ENCODE results near the gene GALNT2. TPM values are rescaled to one million over a fixed set of nuclear protein-coding genes. Genes with fewer than 3 reads are reported as not detected.

The GALNT2 gene
- polyA plus RNA-seq, 3 donors: 19.6 to 25.6 (median 23.4) TPM

- H3K79me2 ChIP-seq (ENCODE audit: insufficient read depth, low read length): peaks cover 2% of the 10 kb centered on the region
- H3K27ac Mint-ChIP-seq: peak overlapping the region in 2 of 7 donors; percentile 48 to 73
- no peak overlapping the region for H3K4me3 Mint-ChIP-seq
- H3K36me3 ChIP-seq (replicated peaks in 1 of 2; ENCODE audit: control insufficient read depth in 1 of 2, insufficient read depth in 2 of 2, low read length in 2 of 2): no peaks in the 10 kb centered on the region
- peaks cover 11 to 12% of the 10 kb centered on the region in 2 donors for H3K4me1 ChIP-seq (ENCODE audit: control insufficient read depth in 1 of 2, insufficient read depth in 2 of 2, low read length in 2 of 2)
- no peak overlapping the region for H3K4me2 ChIP-seq (replicated peaks; ENCODE audit: extremely low read depth, low read length, poor library complexity, severe bottlenecking)
- WGBS (ENCODE audit: insufficient coverage): no CpG with 5 or more reads among the region's 4 CpGs
- H3K9me3 Mint-ChIP-seq: peaks cover 2 to 11% (median 5%) of the 10 kb centered on the region in 7 donors
- no peaks in the 10 kb centered on the region for H3K9me3 ChIP-seq (replicated peaks in 1 of 2; ENCODE audit: control insufficient read depth in 1 of 2, insufficient read depth in 1 of 2, low read length in 2 of 2)
- no peaks in the 10 kb centered on the region for H3K36me3 Mint-ChIP-seq
- no peak overlapping the region for H3K27ac ChIP-seq (ENCODE audit: low read depth in 1 of 2, low read length in 2 of 2)
- DNase-seq: no peak
- peaks cover 22% of the 10 kb centered on the region for H3K4me1 Mint-ChIP-seq
- peaks cover 0 to 3% (median 0%) of the 10 kb centered on the region in 3 donors for H3K27me3 Mint-ChIP-seq (ENCODE audit: low read depth in 3 of 3)
- no peak overlapping the region for H2AFZ ChIP-seq (ENCODE audit: insufficient read depth, low read depth, low read length, poor library complexity, severe bottlenecking)
- no peak overlapping the region for H3K9ac ChIP-seq (ENCODE audit: insufficient read depth, low read length, poor library complexity, severe bottlenecking)
- no peaks in the 10 kb centered on the region for H4K20me1 ChIP-seq (ENCODE audit: insufficient read depth, low read length)
- intact Hi-C loops (cut with micrococcal nuclease): loop anchor here (10.0 kb wide), 3 partner anchors 58 to 438 kb away; partner anchors contain the start of genes TAF5L (in 2 of the 2) and URB2 (in 2 of the 2)
- H3K27me3 ChIP-seq (ENCODE audit: control insufficient read depth in 2 of 2, insufficient read depth in 2 of 2, low read length in 2 of 2): no peaks in the 10 kb centered on the region
- no peak overlapping the region for H3K4me3 ChIP-seq (replicated peaks in 1 of 3; ENCODE audit: low read depth in 2 of 3, low read length in 3 of 3)
- TF ChIP-seq CTCF (IDR thresholded peaks at IDR 0.05): no peak
Observed at GRCh38 chr1:230062521-230062920, 4.5 kb upstream of the GALNT2 start.

GRCh38 chr1:230064283-230064682 is 2.8 kb upstream of the GALNT2 start:
- H3K27ac Mint-ChIP-seq: no peak overlapping the region
- 92% methylated on average over 2 of the region's 6 CpGs for WGBS (ENCODE audit: insufficient coverage)

More at GRCh38 chr1:230064283-230064682, 2.8 kb upstream of the GALNT2 start:
- Histone ChIP-seq H3K9me3 (replicated peaks in 1 of 2; ENCODE audit: control insufficient read depth in 1 of 2, insufficient read depth in 1 of 2, low read length in 2 of 2) (no peaks in the 10 kb centered on the region), H3K36me3 (replicated peaks in 1 of 2; ENCODE audit: control insufficient read depth in 1 of 2, insufficient read depth in 2 of 2, low read length in 2 of 2) (no peaks in the 10 kb centered on the region), H3K9ac (ENCODE audit: insufficient read depth, low read length, poor library complexity, severe bottlenecking) (no peak overlapping the region), H2AFZ (ENCODE audit: insufficient read depth, low read depth, low read length, poor library complexity, severe bottlenecking) (no peak overlapping the region), H4K20me1 (ENCODE audit: insufficient read depth, low read length) (peaks cover 16% of the 10 kb centered on the region), H3K79me2 (ENCODE audit: insufficient read depth, low read length) (peaks cover 20% of the 10 kb centered on the region), H3K4me1 (ENCODE audit: control insufficient read depth in 1 of 2, insufficient read depth in 2 of 2, low read length in 2 of 2) (peaks cover 22 to 28% of the 10 kb centered on the region in 2 donors), H3K27me3 (ENCODE audit: control insufficient read depth in 2 of 2, insufficient read depth in 2 of 2, low read length in 2 of 2) (no peaks in the 10 kb centered on the region), H3K4me2 (replicated peaks; ENCODE audit: extremely low read depth, low read length, poor library complexity, severe bottlenecking) (no peak overlapping the region), H3K4me3 (replicated peaks in 1 of 3; ENCODE audit: low read depth in 2 of 3, low read length in 3 of 3) (no peak overlapping the region), H3K27ac (ENCODE audit: low read depth in 1 of 2, low read length in 2 of 2) (no peak overlapping the region)
- peaks cover 2 to 11% (median 5%) of the 10 kb centered on the region in 7 donors for H3K9me3 Mint-ChIP-seq
- peaks cover 1 to 3% (median 2%) of the 10 kb centered on the region in 3 donors for H3K27me3 Mint-ChIP-seq (ENCODE audit: low read depth in 3 of 3)
- no peak overlapping the region for H3K4me3 Mint-ChIP-seq
- intact Hi-C loops (cut with micrococcal nuclease): loop anchor here (10.0 kb wide), 3 partner anchors 59 to 439 kb away; partner anchors contain the start of genes TAF5L (in 2 of the 2) and URB2 (in 2 of the 2)
- peaks cover 33% of the 10 kb centered on the region for H3K4me1 Mint-ChIP-seq
- peak in 2 of 3 donors; percentile 16 to 29 for DNase-seq
- H3K36me3 Mint-ChIP-seq: peaks cover 0 to 3% of the 10 kb centered on the region in 2 donors
- TF ChIP-seq CTCF (IDR thresholded peaks at IDR 0.05): no peak

Measured in CD14-positive monocyte (primary cell).